T-cell (primary cell): ENCODE measurements around the gene ST7. TPM values are rescaled to one million over a fixed set of nuclear protein-coding genes. Genes with fewer than 3 reads are reported as not detected.

Experiments used
- ATAC-seq, 4 experiments: fragments of 200-7000 bp in 3 of 4; fragments of 150-1000 bp in 1 of 4; cut with Tn5 transposase; replicated peaks in 1 of 4; 1 replicate in 3 of 4; 2 replicates in 1 of 4; pipeline ENCODE4 v1.10.0; 2021; ENCODE audit warnings: moderate library complexity in 3 of 4, mild to moderate bottlenecking in 2 of 4, moderate number of reproducible peaks in 1 of 4
- CTCF ChIA-PET, 2 donors: fragments of 300-600 bp; sonication (Branson Sonifier 250); formaldehyde crosslinking; loops; one replicate each; lab custom pipeline; 2022; ENCODE audit warnings: antibody characterized with exemption in 2 of 2; lab: Charles Lee
- POLR2A ChIA-PET, 2 donors: fragments of 300-600 bp; sonication (Branson Sonifier 250); formaldehyde crosslinking; loops; one replicate each; lab custom pipeline; 2022; ENCODE audit warnings: antibody characterized with exemption in 2 of 2; lab: Charles Lee
- DNase-seq, 35 experiments: peaks; one replicate each; pipeline versions ENCODE4 v3.0.0 to v3.0.0-alpha.2; 2013 to 2023
- H3K27ac ChIP-seq: one replicate; pipeline ENCODE4 v1.5.1; 2013; ENCODE audit warnings: low read length
- H3K27me3 ChIP-seq, 2 experiments: replicated peaks in 1 of 2; 1 replicate in 1 of 2; 2 replicates in 1 of 2; pipeline versions ENCODE4 v1.6.1 to v1.7.0; 2013; ENCODE audit warnings: low read length in 1 of 2, mixed read lengths in 1 of 2; ENCODE audit not compliant: control insufficient read depth in 2 of 2, insufficient read depth in 2 of 2; ENCODE audit errors: extremely low read depth in 1 of 2
- H3K36me3 ChIP-seq, 2 donors: 1 replicate in 1 of 2; 2 replicates in 1 of 2; pipeline versions ENCODE4 v1.6.1 to v1.7.0; 2013; ENCODE audit warnings: low read length in 1 of 2; ENCODE audit not compliant: control insufficient read depth in 2 of 2, insufficient read depth in 1 of 2; ENCODE audit errors: extremely low read depth in 1 of 2
- H3K4me1 ChIP-seq, 2 experiments: 1 replicate in 1 of 2; 2 replicates in 1 of 2; pipeline versions ENCODE4 v1.6.1 to v1.7.0; 2013; ENCODE audit warnings: low read length in 2 of 2, mixed read lengths in 1 of 2; ENCODE audit not compliant: insufficient read depth in 2 of 2, control insufficient read depth in 1 of 2; ENCODE audit errors: extremely low read depth in 1 of 2
- H3K4me3 ChIP-seq, 2 donors: 1 replicate in 1 of 2; 2 replicates in 1 of 2; pipeline versions ENCODE4 v1.5.1 to v1.7.0; 2013; ENCODE audit warnings: mild to moderate bottlenecking in 2 of 2, low read length in 1 of 2, moderate library complexity in 1 of 2; ENCODE audit not compliant: control insufficient read depth in 1 of 2; ENCODE audit errors: extremely low read depth in 1 of 2
- H3K9me3 ChIP-seq: 2 replicates; pipeline ENCODE4 v1.7.0; 2013
- H3K27ac Mint-ChIP-seq, 2 donors: one replicate each; pipeline ENCODE4 v1.8.0; 2020 to 2021; ENCODE audit warnings: mild to moderate bottlenecking in 2 of 2, mixed read lengths in 2 of 2
- H3K27me3 Mint-ChIP-seq, 2 donors: one replicate each; pipeline ENCODE4 v1.8.0; 2021 to 2022; ENCODE audit warnings: mixed read lengths in 2 of 2
- H3K36me3 Mint-ChIP-seq: one replicate; pipeline ENCODE4 v1.8.0; 2021; ENCODE audit warnings: mixed read lengths
- H3K4me1 Mint-ChIP-seq, 3 donors: one replicate each; pipeline ENCODE4 v1.8.0; 2020 to 2022; ENCODE audit warnings: mixed read lengths in 3 of 3, mild to moderate bottlenecking in 1 of 3
- H3K4me3 Mint-ChIP-seq, 3 donors: one replicate each; pipeline ENCODE4 v1.8.0; 2020 to 2022; ENCODE audit warnings: mild to moderate bottlenecking in 3 of 3, mixed read lengths in 3 of 3, moderate library complexity in 3 of 3
- H3K9me3 Mint-ChIP-seq, 3 donors: one replicate each; pipeline ENCODE4 v1.8.0; 2020 to 2022; ENCODE audit warnings: mixed read lengths in 3 of 3
- WGBS: methylation state at CpG from one replicate; pipeline ENCODE4 v1.1.5; 2013; ENCODE audit warnings: missing lambda C conversion rate; ENCODE audit not compliant: insufficient coverage; 5-methylcytosine and 5-hydroxymethylcytosine counted together
- total RNA-seq, 35 experiments: library from RNA in 6 of 35; stranded (reverse) in 6 of 35; fragments of 120-200 nt in 1 of 35; gene quantifications; one replicate each; pipeline versions ENCODE4 v1.2.1 to v1.2.4 and lab custom pipeline; 2013 to 2026

The ST7 gene
- total RNA-seq, 5 donors from 2014 or later (not counting 1 experiment from before 2014, with no cell fraction given), result 3.3 to 6.1 (median 4.4) TPM

DNA sequence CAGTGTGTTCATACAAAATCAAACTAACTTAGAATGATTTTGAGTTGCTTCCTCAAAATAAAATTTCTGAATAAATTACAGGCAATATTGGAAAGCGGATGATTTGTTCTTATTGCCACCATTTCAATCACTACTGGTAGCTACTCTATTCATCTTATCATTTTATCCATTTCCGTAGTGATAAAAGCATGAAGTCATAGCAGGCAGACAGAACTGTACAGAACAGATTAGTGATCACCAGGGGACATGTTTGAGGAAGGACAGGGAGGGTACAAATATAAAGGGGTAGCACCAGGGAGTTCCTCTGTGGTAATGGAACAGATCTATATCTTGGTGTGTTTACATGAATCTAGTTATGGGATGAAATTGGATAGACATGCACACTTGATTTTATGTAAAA is 231.1 kb downstream of the ST7 start:
- Histone ChIP-seq H3K4me1 (no peaks in the 10 kb centered on the region), H3K27me3 (no peaks in the 10 kb centered on the region), H3K27ac (no peak overlapping the region), H3K36me3 (no peaks in the 10 kb centered on the region), H3K4me3 (no peak overlapping the region), H3K9me3 (no peaks in the 10 kb centered on the region)
- ATAC-seq (no peak), DNase-seq (no peak)
- no peaks in the 10 kb centered on the region for H3K9me3 Mint-ChIP-seq
- H3K36me3 Mint-ChIP-seq, result peaks cover 11% of the 10 kb centered on the region
- no peaks in the 10 kb centered on the region for H3K4me1 Mint-ChIP-seq
- CTCF ChIA-PET, result no interaction called here
- no peak overlapping the region for H3K4me3 Mint-ChIP-seq
- no peak overlapping the region for H3K27ac Mint-ChIP-seq
- WGBS, result no CpG with 5 or more reads among the region's 2 CpGs
- H3K27me3 Mint-ChIP-seq, result no peaks in the 10 kb centered on the region
- POLR2A ChIA-PET, result no interaction called here

DNA sequence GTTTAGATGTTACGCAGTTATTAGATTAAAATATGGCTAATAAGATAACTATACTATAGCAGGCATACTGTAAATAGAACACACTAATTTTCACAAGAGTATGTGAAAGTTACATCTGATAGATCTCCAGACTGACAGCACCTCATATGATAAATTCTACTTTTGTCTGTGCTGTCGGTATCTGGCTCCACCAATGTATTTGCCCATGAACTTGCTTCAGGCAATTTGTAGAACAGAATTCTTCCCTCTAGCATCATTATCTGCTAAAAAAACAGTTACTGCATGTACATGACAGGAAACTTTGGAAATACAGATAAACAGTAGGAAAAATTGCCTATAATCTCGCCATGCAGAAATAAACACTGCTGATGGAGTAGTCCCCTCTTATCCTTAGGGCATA is 231.8 kb downstream of the ST7 start:
- no CpG with 5 or more reads among the region's 3 CpGs for WGBS
- Histone ChIP-seq H3K4me1 (no peaks in the 10 kb centered on the region), H3K36me3 (no peaks in the 10 kb centered on the region), H3K27me3 (no peaks in the 10 kb centered on the region), H3K4me3 (no peak overlapping the region), H3K27ac (no peak overlapping the region), H3K9me3 (no peaks in the 10 kb centered on the region)
- no peak overlapping the region for H3K27ac Mint-ChIP-seq
- H3K27me3 Mint-ChIP-seq, result no peaks in the 10 kb centered on the region
- no peaks in the 10 kb centered on the region for H3K9me3 Mint-ChIP-seq
- DNase-seq (no peak), ATAC-seq (no peak)
- POLR2A ChIA-PET, result no interaction called here
- CTCF ChIA-PET, result no interaction called here
- no peak overlapping the region for H3K4me3 Mint-ChIP-seq
- no peaks in the 10 kb centered on the region for H3K4me1 Mint-ChIP-seq
- peaks cover 17% of the 10 kb centered on the region for H3K36me3 Mint-ChIP-seq

DNA sequence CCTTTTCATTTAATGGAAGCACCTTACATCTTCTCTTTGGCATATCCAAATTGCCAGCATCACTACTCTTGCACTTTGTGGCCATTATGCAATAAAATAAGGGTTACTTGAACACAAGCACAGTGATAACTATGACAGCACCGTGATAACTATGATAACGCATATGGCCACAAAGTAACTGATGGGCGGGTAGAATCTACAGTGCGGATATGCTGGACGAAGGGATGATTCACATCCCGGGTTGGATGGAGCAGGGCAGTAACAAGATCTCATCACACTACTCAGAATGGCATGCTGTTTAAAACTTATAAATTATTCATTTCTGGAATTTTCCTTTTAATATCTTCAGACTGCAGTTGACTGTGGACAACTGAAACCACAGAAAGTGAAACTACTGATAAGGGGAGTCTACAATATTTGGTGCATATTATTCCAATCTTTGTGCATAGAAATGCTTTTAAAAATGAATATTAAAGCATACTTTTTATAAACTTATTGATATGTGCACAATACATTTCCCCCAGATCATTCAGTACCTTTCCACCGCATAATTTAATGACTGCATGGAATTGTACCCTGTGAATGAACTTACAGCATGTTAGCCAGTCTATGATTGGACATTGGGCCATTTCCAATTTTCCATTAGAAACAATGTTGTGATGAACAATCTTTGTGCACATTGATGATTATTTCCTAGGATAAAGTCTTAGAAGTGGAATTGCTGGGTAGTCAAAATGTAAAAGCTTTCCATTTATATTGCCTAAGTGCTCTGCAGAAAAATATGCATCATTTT is 233.1 kb downstream of the ST7 start:
- no peaks in the 10 kb centered on the region for H3K4me1 Mint-ChIP-seq
- H3K27me3 Mint-ChIP-seq, result no peaks in the 10 kb centered on the region
- H3K9me3 ChIP-seq, result no peaks in the 10 kb centered on the region
- H3K4me3 Mint-ChIP-seq, result no peak overlapping the region
- H3K27ac Mint-ChIP-seq, result no peak overlapping the region
- POLR2A ChIA-PET, result no interaction called here
- DNase-seq, result no peak
- CTCF ChIA-PET, result no interaction called here
- no peak overlapping the region for H3K4me3 ChIP-seq
- WGBS, result 97% methylated on average over 3 of the region's 7 CpGs
- no peak for ATAC-seq
- H3K36me3 ChIP-seq, result no peaks in the 10 kb centered on the region
- no peaks in the 10 kb centered on the region for H3K27me3 ChIP-seq
- H3K27ac ChIP-seq, result no peak overlapping the region
- H3K9me3 Mint-ChIP-seq, result no peaks in the 10 kb centered on the region
- peaks cover 26% of the 10 kb centered on the region for H3K36me3 Mint-ChIP-seq
- H3K4me1 ChIP-seq, result no peaks in the 10 kb centered on the region

DNA sequence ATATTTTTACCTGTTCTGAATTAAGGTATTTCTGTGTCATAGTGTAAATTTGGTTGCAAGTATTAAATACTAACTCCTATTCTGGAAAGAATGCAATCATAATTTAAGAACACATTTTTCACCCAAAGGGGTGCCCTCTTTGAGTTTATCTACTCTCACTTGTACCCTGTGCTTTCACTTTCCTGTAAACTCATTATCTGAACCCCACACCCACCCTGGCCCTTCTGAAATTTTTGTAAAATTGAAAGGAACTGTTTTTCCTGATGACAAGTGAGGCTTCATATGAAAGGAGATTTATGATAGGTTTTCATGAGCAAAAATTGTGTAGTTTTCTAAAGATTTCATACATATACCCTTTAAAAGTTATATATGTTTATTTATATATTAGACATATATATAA is 235.1 kb downstream of the ST7 start:
- Mint-ChIP-seq H3K36me3 (peaks cover 22% of the 10 kb centered on the region), H3K4me3 (no peak overlapping the region), H3K27ac (no peak overlapping the region), H3K27me3 (no peaks in the 10 kb centered on the region), H3K4me1 (no peaks in the 10 kb centered on the region), H3K9me3 (no peaks in the 10 kb centered on the region)
- DNase-seq (no peak), ATAC-seq (no peak)
- ChIA-PET POLR2A (no interaction called here), CTCF (no interaction called here)
- no peak overlapping the region for H3K4me3 ChIP-seq
- no peaks in the 10 kb centered on the region for H3K9me3 ChIP-seq
- no peaks in the 10 kb centered on the region for H3K27me3 ChIP-seq
- H3K27ac ChIP-seq, result no peak overlapping the region
- H3K36me3 ChIP-seq, result no peaks in the 10 kb centered on the region
- H3K4me1 ChIP-seq, result no peaks in the 10 kb centered on the region

DNA sequence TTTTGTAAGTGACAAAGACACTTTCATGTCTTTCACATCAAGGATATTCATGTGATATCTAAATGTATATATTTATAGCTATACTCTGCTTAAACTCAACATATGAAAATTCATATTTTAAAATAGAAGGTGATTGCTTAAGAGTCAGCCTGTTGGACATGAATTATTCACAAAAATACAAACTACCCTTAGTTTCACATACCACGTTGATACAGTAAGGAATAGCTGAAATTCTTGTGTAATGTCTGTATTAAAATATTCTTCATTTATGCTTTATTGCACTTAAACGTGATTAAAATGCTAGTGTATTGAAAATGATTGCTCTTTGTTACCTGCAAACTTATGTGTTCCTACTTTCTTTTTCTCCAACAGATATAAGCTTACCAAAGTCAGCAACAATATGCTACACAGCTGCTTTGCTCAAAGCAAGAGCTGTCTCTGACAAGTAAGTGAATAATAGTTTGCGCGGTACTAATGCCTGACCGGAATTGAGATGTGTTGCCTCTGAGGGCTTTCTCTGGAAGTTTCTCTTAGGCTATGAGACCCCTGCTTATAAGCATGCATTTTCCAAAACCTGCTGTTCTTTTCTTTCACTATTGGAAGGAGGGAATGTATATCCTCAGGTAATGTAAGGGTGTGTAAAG is 235.8 kb downstream of the ST7 start:
- Histone ChIP-seq H3K9me3 (no peaks in the 10 kb centered on the region), H3K27ac (no peak overlapping the region), H3K27me3 (no peaks in the 10 kb centered on the region), H3K36me3 (no peaks in the 10 kb centered on the region), H3K4me3 (no peak overlapping the region), H3K4me1 (no peaks in the 10 kb centered on the region)
- Mint-ChIP-seq H3K27ac (no peak overlapping the region), H3K36me3 (peaks cover 17% of the 10 kb centered on the region), H3K4me1 (no peaks in the 10 kb centered on the region), H3K4me3 (no peak overlapping the region), H3K9me3 (no peaks in the 10 kb centered on the region), H3K27me3 (no peaks in the 10 kb centered on the region)
- no peak for ATAC-seq
- WGBS, result no CpG with 5 or more reads among the region's 5 CpGs
- DNase-seq, result no peak
- CTCF ChIA-PET, result no interaction called here
- POLR2A ChIA-PET, result no interaction called here

DNA sequence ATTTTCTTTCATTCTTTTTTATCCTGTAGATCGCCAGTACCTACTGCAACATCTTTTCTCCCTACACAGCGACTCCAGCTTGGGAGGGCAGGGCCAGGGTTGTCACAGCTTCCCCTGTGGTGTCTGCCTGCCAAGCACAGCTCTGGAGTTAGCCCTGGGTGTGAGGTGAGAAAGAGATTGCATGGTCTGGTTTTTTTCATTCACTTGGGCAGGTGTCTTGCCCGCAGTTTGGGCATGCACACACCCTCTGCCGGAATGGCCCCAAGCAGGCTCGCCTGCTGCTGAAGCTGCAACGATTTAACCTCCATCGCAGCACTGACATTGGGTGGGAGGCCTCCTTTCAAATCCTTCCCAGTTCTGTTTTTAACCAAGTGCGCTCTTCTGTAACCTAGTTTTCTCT is 236.8 kb downstream of the ST7 start:
- no peaks in the 10 kb centered on the region for H3K9me3 Mint-ChIP-seq
- H3K4me1 Mint-ChIP-seq, result no peaks in the 10 kb centered on the region
- ChIA-PET POLR2A (no interaction called here), CTCF (no interaction called here)
- H3K27me3 ChIP-seq, result no peaks in the 10 kb centered on the region
- H3K4me1 ChIP-seq, result no peaks in the 10 kb centered on the region
- no peaks in the 10 kb centered on the region for H3K36me3 ChIP-seq
- no peaks in the 10 kb centered on the region for H3K9me3 ChIP-seq
- WGBS, result 100% methylated on average over 5 of the region's 8 CpGs
- no peak overlapping the region for H3K4me3 Mint-ChIP-seq
- H3K36me3 Mint-ChIP-seq, result peaks cover 17% of the 10 kb centered on the region
- no peak overlapping the region for H3K4me3 ChIP-seq
- no peak overlapping the region for H3K27ac Mint-ChIP-seq
- ATAC-seq (no peak), DNase-seq (no peak)
- H3K27ac ChIP-seq, result no peak overlapping the region
- H3K27me3 Mint-ChIP-seq, result no peaks in the 10 kb centered on the region
